CD4-positive, alpha-beta T cell treated with Interleukin-6 for 4 hours (primary cell): ENCODE results near the gene SORBS2.

ENCODE experiments used
- DNase-seq: peaks from one replicate; pipeline ENCODE4 v3.0.0-alpha.2; 2020; ENCODE audit warnings: mixed read lengths

Gene SORBS2

GRCh38 chr4:185800266-185800945 lies 11.6 kb downstream of the SORBS2 start:
- no peak for DNase-seq

- DNase-seq: no peak
Observed at GRCh38 chr4:185799442-185799841, 12.6 kb downstream of the SORBS2 start.

GRCh38 chr4:185797596-185798338 lies 14.2 kb downstream of the SORBS2 start:
- no peak for DNase-seq

GRCh38 chr4:185797018-185797417 lies 15.0 kb downstream of the SORBS2 start:
- DNase-seq: no peak

GRCh38 chr4:185796176-185796575 lies 15.8 kb downstream of the SORBS2 start:
- DNase-seq: no peak

- DNase-seq: no peak
Observed at GRCh38 chr4:185794637-185795036, 17.4 kb downstream of the SORBS2 start.

- no peak for DNase-seq
Observed at GRCh38 chr4:185793716-185794115, 18.3 kb downstream of the SORBS2 start.

- DNase-seq: no peak
Observed at GRCh38 chr4:185793116-185793485, 18.9 kb downstream of the SORBS2 start.

- no peak for DNase-seq
Observed at GRCh38 chr4:185792384-185793115, 19.4 kb downstream of the SORBS2 start.

GRCh38 chr4:185787926-185788679 lies 23.9 kb downstream of the SORBS2 start:
- DNase-seq: no peak

GRCh38 chr4:185786422-185786821 lies 25.6 kb downstream of the SORBS2 start:
- DNase-seq: no peak

GRCh38 chr4:185783574-185783973 lies 28.4 kb downstream of the SORBS2 start:
- DNase-seq: no peak

- no peak for DNase-seq
Observed at GRCh38 chr4:185782523-185782922, 29.5 kb downstream of the SORBS2 start.

GRCh38 chr4:185781555-185782215 lies 30.3 kb downstream of the SORBS2 start:
- no peak for DNase-seq

GRCh38 chr4:185780472-185780871 lies 31.5 kb downstream of the SORBS2 start:
- no peak for DNase-seq

- DNase-seq: no peak
Observed at GRCh38 chr4:185779517-185779916, 32.5 kb downstream of the SORBS2 start.

- no peak for DNase-seq
Observed at GRCh38 chr4:185778307-185778706, 33.7 kb downstream of the SORBS2 start.

GRCh38 chr4:185775792-185776555 lies 36.0 kb downstream of the SORBS2 start:
- DNase-seq: no peak

GRCh38 chr4:185774845-185775680 lies 36.9 kb downstream of the SORBS2 start:
- DNase-seq: no peak

GRCh38 chr4:185774131-185774653 lies 37.8 kb downstream of the SORBS2 start:
- no peak for DNase-seq

- no peak for DNase-seq
Observed at GRCh38 chr4:185773419-185773818, 38.6 kb downstream of the SORBS2 start.
